Liver (tissue), 3 donors: Measurements from ENCODE around the gene FBXW7.

Experiments used
- CTCF ChIP-seq: fragments of 150-350 bp; IDR thresholded peaks from 2 replicates; pipeline ENCODE4 v1.5.1; 2017; ENCODE audit warnings: improper control_type of control experiment, low read depth, low read length; ENCODE audit not compliant: missing input control
- GABPA ChIP-seq, 2 donors: IDR thresholded peaks in 1 of 2; conservative IDR thresholded peaks in 1 of 2; 2 replicates each; pipeline ENCODE4 v1.6.1; 2016; ENCODE audit warnings: antibody characterized with exemption in 2 of 2, mild to moderate bottlenecking in 1 of 2, moderate library complexity in 1 of 2
- MAX ChIP-seq: IDR thresholded peaks from 2 replicates; pipeline ENCODE4 v1.6.1; 2016; ENCODE audit warnings: antibody characterized with exemption
- SP1 ChIP-seq: IDR thresholded peaks from 2 replicates; pipeline ENCODE4 v1.6.1; 2018; ENCODE audit warnings: antibody characterized with exemption, mild to moderate bottlenecking
- ZBTB33 ChIP-seq: IDR thresholded peaks from 2 replicates; pipeline ENCODE4 v1.6.1; 2016; ENCODE audit warnings: antibody characterized with exemption
- donor health status: healthy.
- donor health status: healthy.

GRCh38 chr4:152509595-152510225, 26.2 kb downstream of the FBXW7 start:
- no peak for TF ChIP-seq CTCF
- no peak for TF ChIP-seq SP1
- TF ChIP-seq ZBTB33, result no peak
- no peak for TF ChIP-seq MAX
- no peak for TF ChIP-seq GABPA (IDR thresholded peaks at IDR 0.05 in 1 of 2, conservative IDR thresholded peaks at IDR 0.05 in 1 of 2)
